Effector CD4-positive, alpha-beta T cell (primary cell): ENCODE data around the gene C10orf143.
"Not testable (repeated sequence)": the region's sequence is repeated elsewhere in the genome, so short reads cannot be mapped to it uniquely, and the experiment has no call there.

Source experiments
- DNase-seq: peaks from one replicate; pipeline ENCODE4 v3.0.0-alpha.2; 2020

Gene C10orf143

GRCh38 chr10:130027716-130028464 is 82.7 kb downstream of the C10orf143 start:
- no peak for DNase-seq

DNA sequence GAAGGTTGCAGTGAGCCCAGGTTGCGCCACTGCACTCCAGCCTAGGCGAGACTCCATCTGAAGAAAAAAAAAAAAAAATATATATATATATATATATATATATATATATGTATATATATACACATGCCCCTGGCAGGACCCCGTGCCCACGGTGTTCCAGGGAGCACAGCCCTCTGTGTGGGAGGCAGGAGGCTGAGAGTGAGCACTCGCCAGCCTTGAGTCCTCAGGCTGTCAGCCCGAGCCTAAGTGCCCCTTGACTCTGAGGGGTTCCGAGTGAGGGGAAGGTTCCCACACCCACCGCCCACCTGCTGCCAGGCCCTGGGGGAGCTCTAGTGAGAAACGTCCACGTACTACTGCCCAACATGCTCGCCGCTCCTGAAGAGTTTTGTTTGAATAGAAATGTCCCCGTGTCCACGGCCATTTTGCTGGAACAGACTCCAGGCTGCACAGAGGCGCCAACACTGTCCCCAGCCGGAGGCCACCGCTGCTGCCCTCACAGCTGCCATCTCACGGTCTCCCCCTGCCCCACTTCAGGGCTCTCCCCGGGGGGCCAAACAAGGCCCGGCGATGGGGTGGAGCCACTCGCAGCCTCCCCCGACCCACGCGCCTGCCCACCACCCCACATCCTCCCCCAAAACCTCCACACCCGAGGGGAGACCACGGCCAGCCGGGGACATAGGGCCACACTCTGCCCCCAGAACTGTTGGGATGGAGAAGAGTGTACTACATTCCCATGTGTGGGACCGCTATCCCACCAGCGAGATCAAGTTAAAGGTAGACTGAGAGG is 83.8 kb downstream of the C10orf143 start:
- no peak for DNase-seq

DNA sequence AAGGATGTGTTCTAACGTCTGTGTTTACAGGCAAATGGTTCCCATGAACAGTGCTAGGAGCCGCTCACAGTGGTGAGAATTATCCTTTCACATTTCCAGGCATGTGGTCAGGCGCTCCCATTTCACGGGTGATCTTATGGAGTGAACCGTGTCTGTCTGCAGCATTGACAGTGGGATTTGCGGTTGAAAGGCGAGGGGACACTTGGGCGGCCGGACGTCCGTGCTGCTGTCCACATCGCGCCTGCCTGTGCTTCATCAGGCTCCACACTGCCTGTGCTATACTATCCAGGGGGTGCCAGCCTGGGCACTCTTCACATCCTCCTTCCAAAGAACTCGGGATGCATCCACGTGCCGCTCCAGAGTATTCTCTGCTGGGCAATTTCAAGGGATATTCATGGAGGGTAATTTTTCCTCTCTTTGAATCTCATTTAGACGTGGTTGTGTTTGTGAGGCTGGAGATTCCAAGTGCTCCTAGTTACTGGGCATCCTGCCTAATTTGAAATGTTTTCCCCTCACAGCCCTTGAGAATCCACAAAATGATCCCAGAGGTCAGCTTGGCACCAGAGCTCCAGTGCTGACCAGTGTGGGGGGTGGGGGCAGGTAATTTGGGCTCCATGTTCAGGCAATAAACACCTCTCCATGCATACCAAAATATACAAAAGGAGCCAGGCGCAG is 84.7 kb downstream of the C10orf143 start:
- no peak for DNase-seq

- DNase-seq = no peak
Observed at GRCh38 chr10:130025326-130025725, 85.3 kb downstream of the C10orf143 start.

DNA sequence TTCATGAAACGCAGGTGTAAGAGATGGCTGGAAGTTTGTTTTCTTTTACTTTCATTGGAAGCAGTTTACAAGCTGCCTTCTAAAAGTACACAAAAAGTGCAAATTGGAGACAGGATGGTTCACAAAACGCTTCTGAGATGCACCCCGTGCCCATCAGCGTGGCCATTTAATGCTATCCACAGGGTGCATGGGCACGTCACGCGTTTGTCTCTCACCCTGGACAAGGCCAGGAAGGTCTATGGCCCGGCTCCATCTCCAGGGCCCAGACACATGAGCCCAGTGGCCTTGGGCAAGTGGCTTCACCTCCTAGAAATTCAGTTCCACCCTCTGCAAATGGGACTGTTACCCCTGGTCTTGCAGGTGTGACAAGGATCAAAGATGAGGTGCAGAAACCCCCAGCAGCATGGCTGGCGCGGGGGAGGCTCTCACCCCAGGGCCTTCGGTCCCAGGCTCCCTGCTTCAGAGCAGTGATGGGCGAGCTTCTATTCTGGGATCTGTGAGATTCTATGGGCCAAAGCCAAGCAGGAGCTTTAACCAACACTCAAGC is 85.8 kb downstream of the C10orf143 start:
- DNase-seq = no peak

- not testable (repeated sequence) for DNase-seq
Observed at GRCh38 chr10:130024326-130024725, 86.3 kb downstream of the C10orf143 start.

DNA sequence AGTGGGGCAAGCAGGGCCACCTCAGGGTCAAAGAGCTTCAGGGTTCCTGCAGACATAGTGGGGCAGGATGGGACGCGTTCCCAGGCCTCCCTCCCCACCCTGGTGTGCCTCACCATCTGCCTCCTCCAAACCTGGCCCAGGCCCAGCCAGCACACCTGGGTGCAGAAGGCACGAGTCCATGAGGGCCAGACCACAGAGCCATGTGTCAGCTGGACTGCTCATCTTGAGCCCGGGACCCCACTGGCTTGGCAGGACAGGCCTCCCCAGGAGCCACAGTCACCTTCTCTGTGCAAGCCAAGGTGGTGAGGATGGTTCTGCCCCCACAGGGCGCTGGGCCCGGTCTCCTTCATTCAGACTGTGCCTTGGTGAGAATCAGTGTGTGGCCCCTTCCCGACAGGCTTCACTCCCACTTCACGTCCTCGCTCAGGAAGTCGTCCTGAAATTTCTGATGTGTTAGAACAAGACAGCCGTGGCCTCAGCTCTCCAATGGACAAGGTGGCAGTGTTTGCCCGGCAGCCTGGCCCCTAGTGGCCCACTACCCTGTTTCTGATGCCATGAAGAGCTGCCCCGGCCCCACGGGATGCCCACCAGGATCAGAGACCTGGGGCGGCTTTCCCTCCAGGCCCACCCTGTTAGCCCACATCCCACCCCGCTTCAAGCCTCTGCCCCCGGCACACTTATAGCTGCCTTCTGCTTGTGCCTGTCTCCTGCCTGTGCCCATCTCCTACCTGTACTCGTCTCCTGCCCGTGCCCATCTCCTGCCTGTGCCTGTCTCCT is 87.0 kb downstream of the C10orf143 start:
- DNase-seq = no peak

- no peak for DNase-seq
Observed at GRCh38 chr10:130022511-130023299, 87.9 kb downstream of the C10orf143 start.

- no peak for DNase-seq
Observed at GRCh38 chr10:130022086-130022485, 88.5 kb downstream of the C10orf143 start.

DNA sequence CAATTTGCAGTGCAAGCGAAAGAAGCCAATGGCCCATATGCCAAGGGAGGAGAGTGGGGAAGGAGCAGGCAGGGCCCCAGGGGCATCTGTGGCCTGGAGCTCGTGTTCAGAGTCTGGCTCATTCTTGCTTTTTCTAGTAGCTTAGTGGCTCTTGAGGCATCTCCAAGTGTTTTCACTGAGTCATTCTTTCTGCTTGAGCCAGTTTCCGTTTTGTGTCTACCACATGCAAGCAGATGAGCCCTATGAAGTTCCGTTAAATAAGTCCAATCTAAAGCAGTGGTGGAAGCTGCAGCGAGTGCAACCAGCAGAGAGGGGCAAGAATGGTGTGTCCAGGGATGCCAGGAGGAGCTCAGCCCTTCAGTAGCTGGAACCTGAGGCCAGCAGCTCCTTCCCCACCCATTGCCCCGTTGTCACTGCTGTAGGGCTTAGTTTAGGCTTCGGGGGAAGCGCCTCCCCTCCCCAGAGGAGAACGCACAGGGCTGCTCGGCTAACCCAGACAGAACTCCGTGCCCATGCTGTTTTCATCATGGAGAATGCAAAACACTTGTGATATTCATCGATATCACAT is 89.2 kb downstream of the C10orf143 start:
- no peak for DNase-seq

DNA sequence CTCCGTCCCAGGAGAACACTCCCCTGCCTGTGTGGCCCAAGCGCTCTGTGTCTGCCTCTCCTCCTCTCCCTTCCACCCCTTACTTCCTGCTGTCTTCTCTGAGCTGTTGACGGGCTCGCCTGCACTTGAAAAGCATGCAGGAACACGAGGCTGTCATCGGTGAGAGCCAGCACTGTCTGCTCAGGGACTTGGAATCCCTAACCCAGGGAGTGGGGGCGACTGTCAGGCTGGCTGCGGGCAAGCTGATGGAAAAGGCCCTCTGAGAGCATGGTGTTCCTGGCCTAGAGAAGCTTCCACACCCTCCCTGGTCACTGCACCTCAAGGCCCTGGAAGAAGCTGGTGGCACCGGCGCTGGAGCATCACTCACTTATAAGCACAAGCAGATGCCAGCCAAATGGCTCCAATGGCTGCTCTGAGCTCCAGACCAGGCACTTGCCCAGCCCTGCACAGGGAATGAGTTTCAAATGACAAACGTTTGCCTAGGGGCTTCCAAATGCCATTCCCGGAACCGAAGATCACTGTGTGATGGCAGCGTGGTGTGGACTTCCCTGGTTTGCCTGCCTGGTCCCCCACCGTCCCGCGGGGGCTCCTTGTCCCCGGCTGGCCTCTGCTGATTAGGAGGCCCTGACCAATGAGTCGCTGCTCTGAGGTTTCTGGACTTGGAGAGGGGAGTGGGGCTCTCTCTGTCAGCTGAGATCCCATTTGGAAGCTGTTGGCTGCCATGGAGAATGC is 89.8 kb downstream of the C10orf143 start:
- DNase-seq = no peak

GRCh38 chr10:130018730-130019185 is 91.9 kb downstream of the C10orf143 start:
- DNase-seq = no peak

GRCh38 chr10:130018265-130018664 is 92.4 kb downstream of the C10orf143 start:
- no peak for DNase-seq

GRCh38 chr10:130017631-130018022 is 93.0 kb downstream of the C10orf143 start:
- DNase-seq = no peak

DNA sequence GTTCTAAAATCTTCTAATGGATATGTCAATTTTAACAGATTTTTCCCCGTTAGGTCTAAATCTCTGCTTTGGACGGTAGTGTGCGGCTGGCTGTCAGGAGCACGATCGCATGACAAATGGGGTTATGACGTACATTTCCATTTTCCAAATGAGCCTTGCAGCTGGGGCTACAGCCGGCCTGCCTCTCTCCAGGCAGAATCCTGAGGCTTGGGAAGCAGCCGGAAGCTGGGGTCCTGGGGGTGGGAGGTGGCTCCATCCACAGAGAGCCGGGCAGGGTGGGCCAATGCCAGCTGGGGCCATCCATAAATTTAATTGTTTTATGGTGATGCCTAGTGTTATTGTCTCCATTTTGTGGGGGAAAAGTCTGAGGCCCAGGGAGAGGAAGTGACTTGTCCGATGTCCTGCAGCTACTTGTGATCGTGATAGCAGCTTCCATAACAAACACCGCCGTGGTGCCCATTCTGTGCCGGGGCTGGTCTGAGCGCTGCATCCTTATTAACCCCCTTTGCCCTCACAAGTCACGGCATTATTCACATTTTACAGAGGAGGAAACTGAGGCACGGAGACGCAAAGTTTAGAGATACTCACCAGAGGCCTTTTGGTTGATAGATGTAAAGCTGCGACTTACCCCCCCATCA is 93.5 kb downstream of the C10orf143 start:
- no peak for DNase-seq

DNA sequence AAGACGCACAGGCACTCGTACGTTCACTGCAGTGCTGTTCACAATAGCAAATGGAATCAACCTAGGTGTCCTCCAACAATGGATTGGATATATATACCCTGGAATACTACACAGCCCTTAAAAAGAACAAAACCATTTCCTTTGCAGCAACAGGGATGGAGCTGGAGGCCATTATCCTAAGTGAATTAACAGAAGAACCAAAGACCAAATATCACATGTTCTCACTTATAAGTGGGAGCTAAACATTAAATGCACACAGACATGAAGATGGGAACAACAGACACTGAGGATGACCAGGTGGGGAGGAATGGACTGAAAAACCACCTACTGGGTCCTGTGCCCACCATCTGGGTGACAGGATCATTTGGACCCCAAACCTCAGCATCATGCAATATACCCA is 94.5 kb downstream of the C10orf143 start:
- DNase-seq = no peak

DNA sequence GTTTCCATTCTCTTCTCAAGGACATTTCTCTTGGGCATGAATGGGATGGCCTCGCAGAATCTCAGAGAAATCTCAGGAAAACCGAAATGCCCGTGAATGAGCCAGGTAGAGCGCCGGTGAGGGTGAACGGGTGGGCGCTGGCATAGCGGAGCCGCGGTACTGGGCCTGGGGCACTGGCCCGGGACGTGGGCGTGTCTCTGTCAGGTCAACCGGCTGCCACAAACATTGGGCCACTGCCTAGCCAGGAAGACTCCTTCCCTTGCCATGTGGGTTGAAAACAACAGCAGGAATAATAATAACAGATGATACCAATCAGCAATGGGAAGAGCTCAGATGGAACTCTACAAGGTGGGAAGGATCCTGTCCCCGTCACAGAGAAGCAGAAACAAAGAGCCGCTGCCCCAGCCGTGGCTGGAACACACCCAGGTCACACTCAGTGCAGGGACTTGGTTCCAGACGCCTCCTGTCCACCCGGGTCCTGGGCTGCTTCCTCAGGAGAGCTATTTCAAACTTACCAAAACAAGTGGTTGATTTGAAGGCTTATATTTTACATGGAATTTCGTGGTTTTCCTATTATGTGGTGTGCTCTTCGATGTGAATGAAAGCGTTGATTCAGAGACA is 95.4 kb downstream of the C10orf143 start:
- no peak for DNase-seq

GRCh38 chr10:130014263-130015074 is 96.2 kb downstream of the C10orf143 start:
- DNase-seq = no peak
